GM03348 (cell line): ENCODE results near the gene OR10R2.
"Not testable (repeated sequence)": the region's sequence is repeated elsewhere in the genome, so short reads cannot be mapped to it uniquely, and the experiment has no call there.

Experiments used
- DNase-seq: peaks from one replicate; pipeline ENCODE4 v3.0.0; 2012; ENCODE audit warnings: low spot score

OR10R2 gene

GRCh38 chr1:158471920-158472319 is at the start of gene OR10R2:
Gene OR10R2 (plus strand): TSS chr1:158472220. CDS start chr1:158472326, 106 bp downstream.
- DNase-seq, result no peak

- no peak for DNase-seq
Observed at GRCh38 chr1:158425027-158425426, 47.0 kb upstream of the OR10R2 start.

GRCh38 chr1:158426137-158426536 is 45.9 kb upstream of the OR10R2 start, which contains the start of gene OR10K2:
Gene OR10K2 (minus strand): TSS chr1:158426237. CDS start chr1:158420866, 5,371 bp downstream.
- no peak for DNase-seq

GRCh38 chr1:158430163-158430562 is 41.9 kb upstream of the OR10R2 start:
- DNase-seq, result not testable (repeated sequence)

- no peak for DNase-seq
Observed at GRCh38 chr1:158434741-158435140, 37.3 kb upstream of the OR10R2 start.

GRCh38 chr1:158445376-158445775 is 26.6 kb upstream of the OR10R2 start:
- no peak for DNase-seq

- DNase-seq, result no peak
Observed at GRCh38 chr1:158454537-158454936, 17.5 kb upstream of the OR10R2 start.

- no peak for DNase-seq
Observed at GRCh38 chr1:158457246-158457645, 14.8 kb upstream of the OR10R2 start.

- DNase-seq, result no peak
Observed at GRCh38 chr1:158458263-158458662, 13.8 kb upstream of the OR10R2 start.

GRCh38 chr1:158461534-158461933 is 10.5 kb upstream of the OR10R2 start, which contains the start of gene OR10K1:
Gene OR10K1 (plus strand): TSS chr1:158461834. CDS start chr1:158465562, 3,728 bp downstream.
- DNase-seq, result no peak

GRCh38 chr1:158485455-158485854 is 13.4 kb downstream of the OR10R2 start:
- no peak for DNase-seq

- no peak for DNase-seq
Observed at GRCh38 chr1:158491316-158491715, 19.3 kb downstream of the OR10R2 start.

GRCh38 chr1:158493054-158493453 is 21.0 kb downstream of the OR10R2 start:
- DNase-seq, result no peak

GRCh38 chr1:158494796-158495195 is 22.8 kb downstream of the OR10R2 start:
- no peak for DNase-seq

GRCh38 chr1:158496374-158496773 is 24.4 kb downstream of the OR10R2 start:
- DNase-seq, result no peak

- DNase-seq, result peak; percentile 11
Observed at GRCh38 chr1:158506369-158506987, 34.5 kb downstream of the OR10R2 start.

- no peak for DNase-seq
Observed at GRCh38 chr1:158507511-158507910, 35.5 kb downstream of the OR10R2 start.

- no peak for DNase-seq
Observed at GRCh38 chr1:158509471-158510156, 37.6 kb downstream of the OR10R2 start.

- no peak for DNase-seq
Observed at GRCh38 chr1:158516966-158517365, 44.9 kb downstream of the OR10R2 start.

GRCh38 chr1:158520021-158520420 is 48.0 kb downstream of the OR10R2 start:
- DNase-seq, result no peak

GRCh38 chr1:158520955-158521665 is 49.1 kb downstream of the OR10R2 start:
- DNase-seq, result no peak

- no peak for DNase-seq
Observed at GRCh38 chr1:158521666-158522058, 49.6 kb downstream of the OR10R2 start.
